ENCODE data around the gene MAST4.

DNA sequence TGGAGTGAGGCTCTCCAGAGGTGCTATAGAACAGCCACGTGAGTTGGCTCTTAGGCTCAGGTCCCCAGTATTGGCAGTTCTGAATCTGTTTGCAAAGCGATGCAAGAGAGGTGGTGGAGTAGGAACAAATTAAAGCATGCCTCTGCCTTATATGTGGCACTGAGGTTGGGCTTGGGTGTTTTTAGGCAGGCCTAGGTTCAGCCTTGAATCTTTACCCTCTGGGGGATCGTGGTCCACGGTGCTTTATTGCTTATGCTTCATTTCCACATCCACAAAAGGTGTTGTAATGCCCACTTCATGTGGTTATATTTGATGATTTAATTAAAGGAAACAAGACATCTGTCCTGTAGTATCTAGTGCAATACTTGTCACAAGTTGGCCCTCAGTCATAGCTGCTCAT, 544.2 kb downstream of the MAST4 start:
- TF ChIP-seq, protein P1, sequence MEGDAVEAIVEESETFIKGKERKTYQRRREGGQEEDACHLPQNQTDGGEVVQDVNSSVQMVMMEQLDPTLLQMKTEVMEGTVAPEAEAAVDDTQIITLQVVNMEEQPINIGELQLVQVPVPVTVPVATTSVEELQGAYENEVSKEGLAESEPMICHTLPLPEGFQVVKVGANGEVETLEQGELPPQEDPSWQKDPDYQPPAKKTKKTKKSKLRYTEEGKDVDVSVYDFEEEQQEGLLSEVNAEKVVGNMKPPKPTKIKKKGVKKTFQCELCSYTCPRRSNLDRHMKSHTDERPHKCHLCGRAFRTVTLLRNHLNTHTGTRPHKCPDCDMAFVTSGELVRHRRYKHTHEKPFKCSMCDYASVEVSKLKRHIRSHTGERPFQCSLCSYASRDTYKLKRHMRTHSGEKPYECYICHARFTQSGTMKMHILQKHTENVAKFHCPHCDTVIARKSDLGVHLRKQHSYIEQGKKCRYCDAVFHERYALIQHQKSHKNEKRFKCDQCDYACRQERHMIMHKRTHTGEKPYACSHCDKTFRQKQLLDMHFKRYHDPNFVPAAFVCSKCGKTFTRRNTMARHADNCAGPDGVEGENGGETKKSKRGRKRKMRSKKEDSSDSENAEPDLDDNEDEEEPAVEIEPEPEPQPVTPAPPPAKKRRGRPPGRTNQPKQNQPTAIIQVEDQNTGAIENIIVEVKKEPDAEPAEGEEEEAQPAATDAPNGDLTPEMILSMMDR (IDR thresholded peaks at IDR 0.05; ENCODE audit: low read depth, low read length, missing input control) = no peak
- TF ChIP-seq, protein P2, sequence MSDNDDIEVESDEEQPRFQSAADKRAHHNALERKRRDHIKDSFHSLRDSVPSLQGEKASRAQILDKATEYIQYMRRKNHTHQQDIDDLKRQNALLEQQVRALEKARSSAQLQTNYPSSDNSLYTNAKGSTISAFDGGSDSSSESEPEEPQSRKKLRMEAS (IDR thresholded peaks at IDR 0.05) = no peak
- TF ChIP-seq, protein P3, sequence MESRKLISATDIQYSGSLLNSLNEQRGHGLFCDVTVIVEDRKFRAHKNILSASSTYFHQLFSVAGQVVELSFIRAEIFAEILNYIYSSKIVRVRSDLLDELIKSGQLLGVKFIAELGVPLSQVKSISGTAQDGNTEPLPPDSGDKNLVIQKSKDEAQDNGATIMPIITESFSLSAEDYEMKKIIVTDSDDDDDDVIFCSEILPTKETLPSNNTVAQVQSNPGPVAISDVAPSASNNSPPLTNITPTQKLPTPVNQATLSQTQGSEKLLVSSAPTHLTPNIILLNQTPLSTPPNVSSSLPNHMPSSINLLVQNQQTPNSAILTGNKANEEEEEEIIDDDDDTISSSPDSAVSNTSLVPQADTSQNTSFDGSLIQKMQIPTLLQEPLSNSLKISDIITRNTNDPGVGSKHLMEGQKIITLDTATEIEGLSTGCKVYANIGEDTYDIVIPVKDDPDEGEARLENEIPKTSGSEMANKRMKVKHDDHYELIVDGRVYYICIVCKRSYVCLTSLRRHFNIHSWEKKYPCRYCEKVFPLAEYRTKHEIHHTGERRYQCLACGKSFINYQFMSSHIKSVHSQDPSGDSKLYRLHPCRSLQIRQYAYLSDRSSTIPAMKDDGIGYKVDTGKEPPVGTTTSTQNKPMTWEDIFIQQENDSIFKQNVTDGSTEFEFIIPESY (IDR thresholded peaks at IDR 0.05) = no peak
- TF ChIP-seq RAD21 (IDR thresholded peaks at IDR 0.05) = no peak
- TF ChIP-seq, protein P4, sequence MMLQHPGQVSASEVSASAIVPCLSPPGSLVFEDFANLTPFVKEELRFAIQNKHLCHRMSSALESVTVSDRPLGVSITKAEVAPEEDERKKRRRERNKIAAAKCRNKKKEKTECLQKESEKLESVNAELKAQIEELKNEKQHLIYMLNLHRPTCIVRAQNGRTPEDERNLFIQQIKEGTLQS (IDR thresholded peaks at IDR 0.05) = no peak

Measured in liver (tissue), 3 donors.